GM18909 (cell line): ENCODE results near the gene GRIA3.
"Not testable (repeated sequence)": the region's sequence is repeated elsewhere in the genome, so short reads cannot be mapped to it uniquely, and the experiment has no call there.

Source experiments
- ATAC-seq: cut with Tn5 transposase; IDR thresholded peaks from one replicate; pipeline ENCODE4 v1.9.1; 2021; ENCODE audit warnings: mild to moderate bottlenecking; ENCODE audit not compliant: unreplicated experiment, poor library complexity

GRIA3 gene

DNA sequence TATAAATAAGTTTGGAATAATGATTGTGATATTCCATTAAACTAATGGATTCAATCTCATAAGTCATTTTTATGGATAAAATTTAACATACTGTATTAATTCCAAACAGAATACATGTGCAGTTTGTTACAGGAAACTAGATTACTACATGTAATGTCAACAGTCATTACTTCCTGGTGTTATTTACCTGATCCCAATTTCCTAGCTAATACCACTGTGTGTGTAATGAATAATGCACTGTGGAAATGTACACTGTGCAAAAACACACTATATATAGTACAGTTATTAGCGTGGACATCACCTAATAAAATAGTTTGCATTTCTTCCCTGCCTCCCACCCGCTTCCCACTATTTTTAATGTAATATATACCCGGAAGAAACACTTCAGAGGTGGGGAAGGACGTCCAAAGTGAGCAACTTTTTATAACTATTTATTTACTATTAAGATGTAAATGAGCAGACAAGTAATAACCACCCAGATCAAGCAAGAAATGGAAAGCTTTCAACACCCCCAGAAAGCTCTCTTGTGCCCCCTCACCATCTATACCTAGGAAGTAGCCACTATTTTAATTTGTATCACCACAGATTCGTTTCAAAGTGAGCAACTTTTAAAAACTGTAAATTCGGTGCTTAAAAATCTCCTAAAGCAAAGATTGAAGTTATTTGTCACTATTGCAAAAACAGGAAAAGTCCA is 329.7 kb downstream of the GRIA3 start:
- no peak for ATAC-seq

DNA sequence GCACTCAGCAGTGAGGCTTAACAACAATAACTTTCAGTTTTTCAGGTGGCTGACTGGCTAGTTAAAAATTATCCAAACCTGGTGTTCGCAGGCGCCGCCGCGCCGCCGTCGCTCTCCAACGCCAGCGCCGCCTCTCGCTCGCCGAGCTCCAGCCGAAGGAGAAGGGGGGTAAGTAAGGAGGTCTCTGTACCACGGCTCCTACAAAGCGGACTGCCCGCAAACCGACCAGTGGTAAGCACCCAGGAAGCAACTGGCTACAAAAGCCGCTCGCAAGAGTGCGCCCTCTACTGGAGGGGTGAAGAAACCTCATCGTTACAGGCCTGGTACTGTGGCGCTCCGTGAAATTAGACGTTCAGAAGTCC is 330.2 kb downstream of the GRIA3 start:
- ATAC-seq = not testable (repeated sequence)

DNA sequence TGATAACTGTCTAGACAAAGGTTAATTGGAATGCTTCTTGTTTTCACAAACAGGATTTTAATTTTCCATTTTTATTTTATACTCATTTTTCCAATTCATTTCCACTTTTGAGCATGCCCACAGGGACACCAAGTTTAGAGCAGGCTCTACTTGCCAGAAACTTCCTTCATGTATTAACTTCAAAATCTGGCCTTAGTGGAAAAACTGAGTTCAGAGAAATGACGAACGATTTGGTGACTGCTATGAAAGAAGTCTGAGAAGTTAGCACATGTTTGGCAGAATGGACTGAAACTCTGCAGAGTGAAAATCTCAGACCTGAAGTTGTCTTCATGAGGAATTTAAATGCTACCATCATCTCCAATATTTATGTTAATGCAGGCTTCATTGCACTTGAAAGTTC is 334.7 kb downstream of the GRIA3 start:
- no peak for ATAC-seq

DNA sequence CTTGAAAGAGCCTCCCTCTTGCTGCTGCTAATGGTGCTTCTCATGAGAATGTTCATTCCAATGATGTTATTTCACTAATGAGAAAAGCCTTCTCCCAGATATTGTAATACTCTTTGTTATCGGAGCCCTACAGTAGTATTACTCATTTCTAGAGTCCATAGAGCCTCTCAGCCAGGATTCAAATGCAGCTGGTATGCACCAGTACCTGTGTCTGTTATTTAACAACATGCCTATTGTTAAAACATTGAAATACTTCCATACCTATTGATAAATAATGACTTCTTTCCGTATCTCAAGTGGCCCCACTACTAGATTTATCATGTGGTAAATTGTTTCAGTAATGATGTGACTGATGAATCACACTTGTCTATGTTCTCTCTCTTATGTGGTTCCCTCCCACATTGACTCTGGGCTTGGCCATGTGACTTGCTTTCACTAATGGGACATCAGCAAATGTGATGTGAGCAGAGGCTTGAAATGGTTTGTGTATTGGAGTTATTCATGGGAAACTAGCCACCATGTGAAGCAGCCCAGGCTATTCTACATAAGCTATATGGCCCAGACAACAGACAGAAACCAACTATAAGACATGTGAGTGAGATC is 341.1 kb downstream of the GRIA3 start:
- ATAC-seq = no peak

DNA sequence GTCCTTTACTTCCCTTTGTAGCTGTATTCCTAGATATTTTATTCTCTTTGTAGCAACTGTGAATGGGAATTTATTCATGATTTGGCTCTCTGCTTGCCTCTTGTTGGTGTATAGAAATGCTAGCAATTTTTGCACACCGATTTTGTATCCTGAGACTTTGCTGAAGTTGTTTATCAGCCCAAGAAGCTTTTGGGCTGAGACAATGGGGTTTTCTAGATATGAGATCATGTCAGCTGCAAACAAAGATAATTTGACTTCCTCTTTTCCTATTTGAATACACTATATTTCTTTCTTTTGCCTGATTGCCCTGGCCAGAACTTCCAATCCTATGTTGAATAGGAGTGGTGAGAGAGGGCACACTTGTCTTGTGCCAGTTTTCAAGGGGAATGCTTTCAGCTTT is 346.6 kb downstream of the GRIA3 start:
- not testable (repeated sequence) for ATAC-seq
